ENCODE results near the gene A4GALT. TPM values are rescaled to one million over a fixed set of nuclear protein-coding genes. Genes with fewer than 3 reads are reported as not detected.

The A4GALT gene
- total and polyA plus RNA-seq, 2 of the 13 experiments (the other 11 are each of a cell fraction or from before 2014, with no cell fraction given) = 0.09 to 1.1 TPM

- ATAC-seq (peak; percentile 90), DNase-seq (ENCODE audit: low spot score) (peak; percentile 54), FAIRE-seq (no peak)
- intact Hi-C loops (cut with micrococcal nuclease; ENCODE audit: unreplicated experiment) (no loop called here), in situ Hi-C loops (cut with HindIII; ENCODE audit: extremely low pct_ligation_motif_present, low pct_unique_long_range_greater_than_20kb) (no loop called here)
- 13% methylated on average over 7 of the region's 68 CpGs for WGBS (ENCODE audit: low lambda C conversion rate)
- H3K9ac ChIP-seq (ENCODE audit: insufficient read depth, low read depth, low read length) = no peak overlapping the region
- peaks cover 0 to 14% of the 10 kb centered on the region in 2 experiments; a peak in 1 of 5 replicates for H3K27me3 ChIP-seq (ENCODE audit: control insufficient read depth in 1 of 2, insufficient read depth in 2 of 2, low read length in 2 of 2)
- no peaks in the 10 kb centered on the region for H4K20me1 ChIP-seq (ENCODE audit: insufficient read depth, low read length)
- H3K4me2 ChIP-seq (ENCODE audit: low read depth, low read length) = peak overlapping the region; percentile 95
- no peaks in the 10 kb centered on the region for H3K9me3 ChIP-seq (ENCODE audit: low read length)
- POLR2A ChIA-PET = no interaction called here
- H3K27ac ChIP-seq (ENCODE audit: extremely low read length, insufficient read depth, low read length) = no peak overlapping the region
- H2AFZ ChIP-seq (ENCODE audit: low read length) = no peak overlapping the region
- H3K4me3 ChIP-seq (replicated peaks in 1 of 3; ENCODE audit: insufficient read depth in 1 of 3, low read depth in 2 of 3, low read length in 3 of 3) = peak overlapping the region; percentile 48 to 81 (median 49); a peak in 5 of 6 replicates
- CTCF ChIA-PET (ENCODE audit: low intra/inter-chr PET ratio, low total read pairs) = interaction anchor here (0.7 to 2.0 kb wide), 4 partner anchors 30 to 118 kb away, joined by 3 to 13 read pairs (median 6); no protein-coding TSS in a partner anchor
- no peaks in the 10 kb centered on the region for H3K36me3 ChIP-seq (replicated peaks in 1 of 2; ENCODE audit: control insufficient read depth in 1 of 2, insufficient read depth in 2 of 2, low read length in 2 of 2)
- no TSS peak for BruUV-seq (replicated peaks)
- peaks cover 18% of the 10 kb centered on the region for H3K4me1 ChIP-seq (ENCODE audit: insufficient read depth, low read length)
- no peaks in the 10 kb centered on the region for H3K79me2 ChIP-seq (ENCODE audit: insufficient read depth, low read length)
- TF ChIP-seq ZNF350 (CRISPR knock-in tag; IDR thresholded peaks at IDR 0.05; ENCODE audit: borderline replicate concordance, low read depth) (0 out of 2 replicates have a peak, but pooled peaks have one; percentile 32), ZNF776 (CRISPR knock-in tag; IDR thresholded peaks at IDR 0.05) (0 out of 2 replicates have a peak, but pooled peaks have one; percentile 19), SP1 (IDR thresholded peaks at IDR 0.05) (no peak), SP1 (CRISPR knock-in tag; IDR thresholded peaks at IDR 0.05) (no peak), CHCHD3 (CRISPR knock-in tag; IDR thresholded peaks at IDR 0.05) (0 out of 2 replicates have a peak, but pooled peaks have one; percentile 23), ZFP36 (IDR thresholded peaks at IDR 0.05; ENCODE audit: borderline replicate concordance, low read depth, low read length, partially characterized antibody) (no peak), ZNF251 (CRISPR knock-in tag; IDR thresholded peaks at IDR 0.05) (no peak), RELA (CRISPR knock-in tag; IDR thresholded peaks at IDR 0.05) (no peak), TFDP1 (CRISPR knock-in tag; IDR thresholded peaks at IDR 0.05; ENCODE audit: borderline replicate concordance) (no peak), STAG1 (CRISPR knock-in tag; IDR thresholded peaks at IDR 0.05) (peak; percentile 72), FOXA3 (CRISPR knock-in tag; IDR thresholded peaks at IDR 0.05) (no peak), ZSCAN25 (CRISPR knock-in tag; IDR thresholded peaks at IDR 0.05) (no peak), SMAD9 (CRISPR knock-in tag; IDR thresholded peaks at IDR 0.05) (no peak), ZGPAT (CRISPR knock-in tag; IDR thresholded peaks at IDR 0.05) (0 out of 2 replicates have a peak, but pooled peaks have one; percentile 15)
- TF ChIP-seq, protein P1, sequence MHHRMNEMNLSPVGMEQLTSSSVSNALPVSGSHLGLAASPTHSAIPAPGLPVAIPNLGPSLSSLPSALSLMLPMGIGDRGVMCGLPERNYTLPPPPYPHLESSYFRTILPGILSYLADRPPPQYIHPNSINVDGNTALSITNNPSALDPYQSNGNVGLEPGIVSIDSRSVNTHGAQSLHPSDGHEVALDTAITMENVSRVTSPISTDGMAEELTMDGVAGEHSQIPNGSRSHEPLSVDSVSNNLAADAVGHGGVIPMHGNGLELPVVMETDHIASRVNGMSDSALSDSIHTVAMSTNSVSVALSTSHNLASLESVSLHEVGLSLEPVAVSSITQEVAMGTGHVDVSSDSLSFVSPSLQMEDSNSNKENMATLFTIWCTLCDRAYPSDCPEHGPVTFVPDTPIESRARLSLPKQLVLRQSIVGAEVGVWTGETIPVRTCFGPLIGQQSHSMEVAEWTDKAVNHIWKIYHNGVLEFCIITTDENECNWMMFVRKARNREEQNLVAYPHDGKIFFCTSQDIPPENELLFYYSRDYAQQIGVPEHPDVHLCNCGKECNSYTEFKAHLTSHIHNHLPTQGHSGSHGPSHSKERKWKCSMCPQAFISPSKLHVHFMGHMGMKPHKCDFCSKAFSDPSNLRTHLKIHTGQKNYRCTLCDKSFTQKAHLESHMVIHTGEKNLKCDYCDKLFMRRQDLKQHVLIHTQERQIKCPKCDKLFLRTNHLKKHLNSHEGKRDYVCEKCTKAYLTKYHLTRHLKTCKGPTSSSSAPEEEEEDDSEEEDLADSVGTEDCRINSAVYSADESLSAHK (CRISPR knock-in tag; IDR thresholded peaks at IDR 0.05; ENCODE audit: borderline replicate concordance) = no peak
- TF ChIP-seq, protein P2, sequence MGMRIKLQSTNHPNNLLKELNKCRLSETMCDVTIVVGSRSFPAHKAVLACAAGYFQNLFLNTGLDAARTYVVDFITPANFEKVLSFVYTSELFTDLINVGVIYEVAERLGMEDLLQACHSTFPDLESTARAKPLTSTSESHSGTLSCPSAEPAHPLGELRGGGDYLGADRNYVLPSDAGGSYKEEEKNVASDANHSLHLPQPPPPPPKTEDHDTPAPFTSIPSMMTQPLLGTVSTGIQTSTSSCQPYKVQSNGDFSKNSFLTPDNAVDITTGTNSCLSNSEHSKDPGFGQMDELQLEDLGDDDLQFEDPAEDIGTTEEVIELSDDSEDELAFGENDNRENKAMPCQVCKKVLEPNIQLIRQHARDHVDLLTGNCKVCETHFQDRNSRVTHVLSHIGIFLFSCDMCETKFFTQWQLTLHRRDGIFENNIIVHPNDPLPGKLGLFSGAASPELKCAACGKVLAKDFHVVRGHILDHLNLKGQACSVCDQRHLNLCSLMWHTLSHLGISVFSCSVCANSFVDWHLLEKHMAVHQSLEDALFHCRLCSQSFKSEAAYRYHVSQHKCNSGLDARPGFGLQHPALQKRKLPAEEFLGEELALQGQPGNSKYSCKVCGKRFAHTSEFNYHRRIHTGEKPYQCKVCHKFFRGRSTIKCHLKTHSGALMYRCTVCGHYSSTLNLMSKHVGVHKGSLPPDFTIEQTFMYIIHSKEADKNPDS (CRISPR knock-in tag; IDR thresholded peaks at IDR 0.05) = no peak
Observed at GRCh38 chr22:42661985-42662831, 58.5 kb downstream of the A4GALT start.

Data from HepG2 (cell line).